SW 1271 (cell line): ENCODE results near the gene PRSS22.

Experiments
- DNase-seq, 2 experiments: peaks; one replicate each; lab custom pipeline; 2025; lab: John Stamatoyannopoulos, UW

PRSS22 gene

GRCh38 chr16:2814551-2815298 lies 43.2 kb downstream of the PRSS22 start:
- DNase-seq, result no peak

GRCh38 chr16:2813771-2814221 lies 44.2 kb downstream of the PRSS22 start:
- no peak for DNase-seq

- no peak for DNase-seq
These were observed 46.1 kb downstream of the PRSS22 start for GRCh38 chr16:2811703-2812471.

- DNase-seq, result no peak
These were observed 47.3 kb downstream of the PRSS22 start for GRCh38 chr16:2810651-2811050.

GRCh38 chr16:2809149-2809760 lies 48.7 kb downstream of the PRSS22 start:
- no peak for DNase-seq

- no peak for DNase-seq
These were observed 49.8 kb downstream of the PRSS22 start for GRCh38 chr16:2808181-2808580.

GRCh38 chr16:2806286-2806685 lies 51.7 kb downstream of the PRSS22 start:
- no peak for DNase-seq

DNA sequence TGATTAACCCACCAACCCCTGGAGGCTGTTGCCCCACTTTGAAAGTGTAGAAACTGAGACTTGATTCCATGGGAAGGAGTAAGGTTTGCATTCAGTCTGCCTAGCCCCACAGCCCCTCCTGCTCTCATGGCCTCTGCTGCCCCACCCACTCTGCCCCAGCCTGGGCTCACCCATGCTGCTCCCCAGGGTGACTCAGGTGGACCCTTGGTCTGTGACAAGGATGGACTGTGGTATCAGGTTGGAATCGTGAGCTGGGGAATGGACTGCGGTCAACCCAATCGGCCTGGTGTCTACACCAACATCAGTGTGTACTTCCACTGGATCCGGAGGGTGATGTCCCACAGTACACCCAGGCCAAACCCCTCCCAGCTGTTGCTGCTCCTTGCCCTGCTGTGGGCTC lies 53.2 kb downstream of the PRSS22 start:
- DNase-seq, result no peak

GRCh38 chr16:2803545-2804195 lies 54.3 kb downstream of the PRSS22 start:
- DNase-seq, result no peak
